K562 (cell line): ENCODE results near the gene SSTR5.

Experiments used
- BMI1 ChIP-seq: fragments of 150-350 bp; IDR thresholded peaks from 2 replicates; pipeline ENCODE4 v1.6.1; 2014; ENCODE audit warnings: low read length
- BRCA1 ChIP-seq, 2 experiments: fragments of 450-650 bp in 1 of 2; sonication (generic) in 1 of 2; formaldehyde crosslinking in 1 of 2; IDR thresholded peaks; 2 replicates each; pipeline versions ENCODE4 v1.5.0 to v1.6.1; 2017 to 2020; ENCODE audit warnings: mild to moderate bottlenecking in 1 of 2, missing genetic modification reagents in 1 of 2
- CHD2 ChIP-seq: IDR thresholded peaks from 2 replicates; pipeline ENCODE4 v1.6.1; 2011; ENCODE audit warnings: low read depth, low read length
- CREM ChIP-seq: IDR thresholded peaks from 2 replicates; pipeline ENCODE4 v1.6.1; 2014; ENCODE audit warnings: antibody characterized with exemption, low read depth
- CTCF ChIP-seq, 3 experiments: IDR thresholded peaks in 2 of 3; conservative IDR thresholded peaks in 1 of 3; 2 replicates each; pipeline ENCODE4 v1.5.1; 2011 to 2012; ENCODE audit warnings: low read length in 3 of 3, mild to moderate bottlenecking in 3 of 3, control low read depth in 2 of 3, improper control_type of control experiment in 1 of 3, inconsistent platforms in 1 of 3, low read depth in 1 of 3, mixed read lengths in 1 of 3, moderate library complexity in 1 of 3; ENCODE audit not compliant: insufficient read depth in 2 of 3
- E2F5 ChIP-seq: sonication (generic); formaldehyde crosslinking; IDR thresholded peaks from 2 replicates; pipeline ENCODE4 v1.8.0; 2022; ENCODE audit warnings: mild to moderate bottlenecking, missing genetic modification reagents
- FOXO4 ChIP-seq: fragments of 450-650 bp; formaldehyde crosslinking; IDR thresholded peaks from 2 replicates; pipeline ENCODE4 v1.4.0; 2020; ENCODE audit warnings: mild to moderate bottlenecking, moderate library complexity
- KHSRP ChIP-seq: fragments of 450-650 bp; IDR thresholded peaks from 2 replicates; pipeline ENCODE4 v1.6.1; 2017
- MAFF ChIP-seq: IDR thresholded peaks from 2 replicates; pipeline ENCODE4 v1.6.1; 2012; ENCODE audit warnings: low read length, improper control_type of control experiment
- MLX ChIP-seq, 2 experiments: fragments of 450-650 bp in 1 of 2; sonication (generic) in 1 of 2; formaldehyde crosslinking; conservative IDR thresholded peaks; 2 replicates each; pipeline versions ENCODE4 v1.4.0 to v1.8.1; 2020 to 2022; ENCODE audit warnings: mild to moderate bottlenecking in 1 of 2, missing genetic modification reagents in 1 of 2
- MTA3 ChIP-seq: fragments of 450-650 bp; formaldehyde crosslinking; IDR thresholded peaks from 2 replicates; pipeline ENCODE4 v1.6.1; 2017; ENCODE audit warnings: mild to moderate bottlenecking, borderline replicate concordance
- PCBP1 ChIP-seq: fragments of 200-400 bp; formaldehyde crosslinking; IDR thresholded peaks from 2 replicates; pipeline ENCODE4 v1.6.1; 2018; ENCODE audit warnings: mild to moderate bottlenecking, low read depth, low read length; ENCODE audit not compliant: poor library complexity, severe bottlenecking
- THAP7 ChIP-seq: fragments of 250-450 bp; sonication (Bioruptor Pico); IDR thresholded peaks from 2 replicates; pipeline ENCODE4 v1.5.0; 2021
- ZBTB26 ChIP-seq: fragments of 450-650 bp; formaldehyde crosslinking; IDR thresholded peaks from 2 replicates; pipeline ENCODE4 v1.4.0; 2022; ENCODE audit warnings: missing genetic modification characterization

GRCh38 chr16:1116693-1117077 lies 44.1 kb downstream of the SSTR5 start:
- TF ChIP-seq E2F5 (CRISPR knock-in tag) (no peak), MTA3 (no peak), CTCF (IDR thresholded peaks at IDR 0.05 in 2 of 3, conservative IDR thresholded peaks at IDR 0.05 in 1 of 3; ENCODE audit: insufficient read depth in 2 of 3, low read depth in 1 of 3, low read length in 3 of 3) (no peak), CHD2 (no peak), KHSRP (no peak), FOXO4 (no peak), PCBP1 (no peak), THAP7 (no peak), CREM (no peak), BMI1 (no peak), MLX (CRISPR knock-in tag; conservative IDR thresholded peaks at IDR 0.05) (no peak), ZBTB26 (CRISPR knock-in tag) (no peak), BRCA1 (IDR thresholded peaks at IDR 0.05) (no peak), BRCA1 (CRISPR knock-in tag; IDR thresholded peaks at IDR 0.05) (no peak), MAFF (no peak)
